ENCODE data around the gene TMEM229B. TPM values are rescaled to one million over a fixed set of nuclear protein-coding genes. Genes with fewer than 3 reads are reported as not detected.
A peak's percentile ranks its signal among the peaks of the same experiment; 100 is the strongest.

Gene TMEM229B
- total RNA-seq, 2 experiments from 2014 or later: 20.0 to 20.9 TPM

DNA sequence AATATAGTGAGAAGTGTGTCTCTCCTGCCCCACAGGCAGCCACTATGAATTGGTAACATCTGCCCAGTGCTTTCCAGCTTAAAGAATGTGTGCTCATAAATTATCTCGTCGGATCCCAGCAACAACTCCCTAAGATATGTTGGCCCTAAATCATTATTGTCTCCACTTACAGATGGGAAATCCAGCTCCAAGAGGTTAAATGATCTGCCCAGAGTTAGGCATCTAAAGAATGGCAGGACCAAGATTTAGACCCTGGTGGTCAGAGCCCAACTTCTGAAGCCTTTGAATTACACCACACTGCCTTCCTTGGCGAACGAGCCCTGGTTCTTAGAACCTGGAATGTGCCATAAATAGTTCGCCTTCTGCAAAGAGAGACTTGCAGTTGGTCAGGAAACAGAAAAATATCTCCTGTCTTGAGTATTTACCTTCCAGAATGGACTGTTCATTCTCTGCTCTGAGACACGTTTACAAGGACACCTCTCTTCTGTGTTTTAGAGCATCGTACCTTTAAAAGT lies 56.4 kb downstream of the TMEM229B start:
- no peak overlapping the region for H3K27ac Mint-ChIP-seq
- H3K4me1 Mint-ChIP-seq: peaks cover 1% of the 10 kb centered on the region
- no peak overlapping the region for H3K4me3 Mint-ChIP-seq
- POLR2A ChIA-PET: no interaction called here
- peaks cover 15% of the 10 kb centered on the region for H3K27me3 Mint-ChIP-seq
- no peak for ATAC-seq (ENCODE audit: low read depth)
- H3K36me3 Mint-ChIP-seq: no peaks in the 10 kb centered on the region
- no peaks in the 10 kb centered on the region for H3K9me3 Mint-ChIP-seq
- no peak for DNase-seq

DNA sequence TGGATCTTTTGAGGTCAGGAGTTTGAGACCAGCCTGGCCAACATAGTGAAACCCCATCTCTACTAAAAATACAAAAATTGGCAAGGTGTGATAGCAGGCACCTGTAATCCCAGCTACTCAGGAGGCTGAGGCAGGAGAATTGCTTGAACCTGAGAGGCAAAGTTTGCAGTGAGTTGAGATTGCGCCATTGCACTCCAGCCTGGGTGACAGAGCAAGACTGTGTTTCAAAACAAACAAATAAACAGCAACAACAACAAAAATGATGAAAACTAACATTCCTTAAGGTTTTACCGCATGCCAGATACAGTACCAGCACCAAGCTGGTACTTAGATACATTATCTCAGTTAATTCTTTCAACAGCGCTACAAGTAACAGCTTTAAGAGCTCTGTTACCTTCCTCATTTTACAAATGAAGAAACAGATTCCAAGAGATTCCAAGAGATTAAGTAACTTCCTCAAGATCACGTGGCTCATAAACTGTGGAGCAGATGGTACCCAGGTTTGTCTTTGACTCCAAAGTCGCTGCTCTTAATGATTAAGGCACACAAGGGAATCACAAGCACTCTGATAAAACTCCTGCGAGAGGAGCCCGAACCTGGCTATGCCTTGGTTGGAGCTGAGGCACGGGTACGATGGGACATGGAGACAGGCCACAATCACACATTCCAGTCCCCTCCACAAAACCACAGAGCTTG lies 58.9 kb downstream of the TMEM229B start:
- Mint-ChIP-seq H3K4me1 (peaks cover 5% of the 10 kb centered on the region), H3K9me3 (no peaks in the 10 kb centered on the region), H3K27me3 (peaks cover 28% of the 10 kb centered on the region), H3K36me3 (no peaks in the 10 kb centered on the region), H3K27ac (no peak overlapping the region), H3K4me3 (no peak overlapping the region)
- POLR2A ChIA-PET: no interaction called here
- DNase-seq (no peak), ATAC-seq (ENCODE audit: low read depth) (no peak)

DNA sequence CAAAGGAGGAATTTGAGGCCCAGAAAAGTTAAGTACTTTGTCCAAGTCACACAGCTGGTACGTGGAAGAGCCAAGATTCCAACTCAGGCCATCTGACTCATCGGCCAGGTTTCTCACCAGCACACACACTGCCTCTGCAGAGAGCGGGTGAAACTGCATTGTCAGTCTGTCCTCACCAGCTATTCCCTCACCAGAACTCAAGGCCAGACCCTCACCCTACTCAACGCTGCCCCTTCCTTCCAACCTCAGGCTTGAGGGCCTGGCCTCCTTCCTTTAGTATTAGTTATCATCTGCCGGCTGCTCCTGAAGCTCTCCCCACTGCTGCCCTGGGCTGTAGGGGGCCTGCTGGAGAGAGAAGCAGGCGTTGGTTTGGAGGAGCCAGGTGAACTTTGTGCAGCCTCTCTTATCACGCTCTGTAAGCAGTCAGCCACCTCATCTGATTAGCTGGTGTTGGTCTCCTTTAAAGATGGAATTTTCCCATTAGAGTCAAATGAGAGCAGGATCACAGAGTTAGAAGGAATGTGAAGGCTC lies 60.0 kb downstream of the TMEM229B start:
- POLR2A ChIA-PET: interaction anchor here (0.7 to 1.6 kb wide), 2 partner anchors 87 to 171 kb away, joined by 3 to 5 read pairs; partner anchors contain the start of gene PIGH
- no peaks in the 10 kb centered on the region for H3K9me3 Mint-ChIP-seq

DNA sequence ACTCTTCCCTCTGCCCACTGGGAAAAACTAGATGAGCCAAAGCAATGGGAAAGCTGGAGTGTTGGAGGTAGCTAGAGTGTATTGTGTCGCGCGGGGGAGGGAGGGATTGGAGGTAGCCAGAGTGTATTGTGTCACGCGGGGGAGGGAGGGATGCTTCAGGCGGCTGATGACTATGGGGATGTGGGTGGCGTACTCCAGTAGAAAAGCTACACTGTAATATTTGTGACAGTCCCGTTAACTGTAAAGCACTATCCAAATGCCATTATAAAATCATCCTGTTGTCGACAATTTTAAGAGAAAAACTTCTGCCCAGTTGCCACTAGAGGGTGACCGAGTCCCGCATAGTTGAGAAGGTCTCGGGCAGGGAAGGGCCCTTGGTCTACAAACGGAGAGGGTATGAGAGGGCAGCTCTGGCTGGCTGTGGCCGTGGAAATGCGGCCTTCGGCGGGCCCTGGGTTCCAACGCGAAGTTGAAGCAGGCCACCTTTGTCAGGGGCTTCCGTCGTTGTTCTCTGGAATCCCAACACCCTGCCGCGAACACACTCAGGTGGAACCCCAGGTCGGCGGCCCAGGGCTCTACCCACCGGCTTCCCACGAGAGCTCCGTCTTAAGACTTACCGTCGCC lies 61.4 kb downstream of the TMEM229B start:
- POLR2A ChIA-PET: interaction anchor here (0.6 to 1.6 kb wide), 4 partner anchors 19 to 173 kb away, joined by 3 to 7 read pairs (median 4); partner anchors contain the start of genes PIGH and TMEM229B
- H3K4me1 Mint-ChIP-seq: peaks cover 11% of the 10 kb centered on the region
- H3K36me3 Mint-ChIP-seq: no peaks in the 10 kb centered on the region
- ATAC-seq (ENCODE audit: low read depth): peak; percentile 82
- peaks cover 29% of the 10 kb centered on the region for H3K27me3 Mint-ChIP-seq
- H3K4me3 Mint-ChIP-seq: no peak overlapping the region
- no peaks in the 10 kb centered on the region for H3K9me3 Mint-ChIP-seq
- no peak overlapping the region for H3K27ac Mint-ChIP-seq
- peak; percentile 75 for DNase-seq

More for the DNA sequence above, 60.0 kb downstream of the TMEM229B start:
- ATAC-seq (ENCODE audit: low read depth) (no peak), DNase-seq (no peak)
- Mint-ChIP-seq H3K27me3 (peaks cover 29% of the 10 kb centered on the region), H3K4me3 (no peak overlapping the region), H3K4me1 (peaks cover 7% of the 10 kb centered on the region), H3K36me3 (no peaks in the 10 kb centered on the region), H3K27ac (no peak overlapping the region)

DNA sequence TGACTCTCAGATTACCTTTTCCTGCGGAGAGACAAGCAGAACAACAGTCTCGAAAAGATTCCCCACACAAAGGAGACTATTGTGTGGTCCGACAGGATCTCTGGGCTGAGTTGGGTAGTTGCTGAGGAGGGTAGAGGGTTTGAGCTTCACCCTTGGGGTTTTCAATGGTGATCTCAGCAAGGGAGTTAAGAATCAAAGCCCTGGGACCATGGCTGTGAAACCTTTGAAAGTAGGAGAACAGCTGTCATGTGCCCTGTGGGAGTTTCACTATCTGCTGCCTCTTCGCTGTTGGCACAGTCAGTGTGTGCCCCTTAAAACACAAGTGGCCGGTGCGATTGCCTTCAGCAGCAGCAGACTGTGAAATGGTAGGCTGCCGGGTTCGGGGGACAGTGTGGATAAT lies 62.4 kb downstream of the TMEM229B start:
- POLR2A ChIA-PET: interaction anchor here (0.6 to 0.9 kb wide), 3 partner anchors 19 to 62 kb away, joined by 3 to 7 read pairs (median 3); partner anchors contain the start of gene TMEM229B
- Mint-ChIP-seq H3K9me3 (no peaks in the 10 kb centered on the region), H3K4me1 (peaks cover 11% of the 10 kb centered on the region), H3K27ac (no peak overlapping the region), H3K36me3 (no peaks in the 10 kb centered on the region), H3K27me3 (peaks cover 29% of the 10 kb centered on the region), H3K4me3 (no peak overlapping the region)
- DNase-seq (no peak), ATAC-seq (ENCODE audit: low read depth) (no peak)

DNA sequence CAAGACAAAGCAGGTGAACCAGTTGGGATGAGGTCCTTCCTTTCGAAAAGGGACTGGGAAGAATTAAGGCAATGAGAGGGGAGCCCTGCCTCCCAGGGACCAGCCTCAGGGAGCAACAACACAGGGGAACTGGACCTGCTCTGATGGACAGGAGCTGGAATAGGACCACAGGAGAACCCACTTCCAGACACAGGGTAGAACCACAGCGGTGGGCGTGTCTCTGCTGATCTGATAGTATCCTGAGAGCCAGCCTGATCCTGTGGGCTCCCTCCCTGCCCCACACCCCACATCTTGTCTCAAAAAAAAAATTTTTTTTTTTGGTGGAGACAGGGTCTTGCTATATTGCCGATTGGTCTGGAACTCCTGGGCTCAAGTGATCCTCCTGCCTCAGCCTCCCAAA lies 62.9 kb downstream of the TMEM229B start:
- Mint-ChIP-seq H3K9me3 (no peaks in the 10 kb centered on the region), H3K4me1 (peaks cover 11% of the 10 kb centered on the region), H3K27ac (no peak overlapping the region), H3K27me3 (peaks cover 33% of the 10 kb centered on the region), H3K4me3 (no peak overlapping the region), H3K36me3 (no peaks in the 10 kb centered on the region)
- DNase-seq (no peak), ATAC-seq (ENCODE audit: low read depth) (no peak)
- POLR2A ChIA-PET: interaction anchor here (0.6 kb wide), 1 partner anchor 43 kb away, joined by 3 read pairs; no protein-coding TSS in a partner anchor

DNA sequence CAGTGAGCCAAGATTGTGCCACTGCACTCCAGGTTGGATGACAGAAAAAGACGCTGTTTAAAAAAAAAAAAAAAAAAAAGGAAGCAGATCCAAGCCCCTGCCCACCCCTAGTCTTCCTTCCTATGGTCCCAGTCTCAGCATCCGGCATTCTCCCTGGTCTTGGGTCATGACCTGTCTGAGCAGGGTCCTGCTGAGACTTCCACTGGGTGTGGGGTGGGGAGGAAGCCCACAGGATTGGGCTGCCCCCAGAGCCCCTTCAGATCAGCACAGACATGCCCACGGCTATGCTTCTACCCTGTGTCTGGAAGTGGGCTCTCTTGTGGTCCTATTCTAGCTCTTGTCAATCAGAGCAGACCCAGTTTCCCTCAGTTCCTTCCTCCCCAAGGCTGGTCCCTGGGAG lies 64.0 kb downstream of the TMEM229B start:
- ATAC-seq (ENCODE audit: low read depth) (no peak), DNase-seq (no peak)
- Mint-ChIP-seq H3K4me3 (no peak overlapping the region), H3K27ac (no peak overlapping the region), H3K4me1 (peaks cover 11% of the 10 kb centered on the region), H3K9me3 (no peaks in the 10 kb centered on the region), H3K27me3 (peaks cover 34% of the 10 kb centered on the region), H3K36me3 (no peaks in the 10 kb centered on the region)
- POLR2A ChIA-PET: no interaction called here

DNA sequence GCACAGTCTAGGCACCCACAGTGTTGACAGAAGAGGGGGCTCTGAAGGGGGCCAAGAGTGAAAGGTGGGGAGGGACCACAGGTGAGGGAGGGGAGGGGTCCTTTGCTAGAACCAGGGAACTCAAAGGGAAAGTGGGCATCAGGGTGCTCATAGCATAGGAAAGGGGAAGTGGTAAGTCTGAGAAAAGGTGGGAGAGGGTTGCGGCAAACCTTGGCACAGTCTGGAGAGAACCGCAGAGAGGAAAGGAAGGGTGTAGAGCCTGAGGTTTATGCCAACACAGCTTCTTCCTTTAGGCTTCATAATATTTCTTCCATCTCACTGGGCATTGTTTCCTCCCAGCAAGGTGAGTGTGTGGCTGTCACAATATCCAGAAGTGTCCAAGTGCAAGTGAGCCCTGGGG lies 65.1 kb downstream of the TMEM229B start:
- H3K4me1 Mint-ChIP-seq: peaks cover 11% of the 10 kb centered on the region
- no peak for DNase-seq

DNA sequence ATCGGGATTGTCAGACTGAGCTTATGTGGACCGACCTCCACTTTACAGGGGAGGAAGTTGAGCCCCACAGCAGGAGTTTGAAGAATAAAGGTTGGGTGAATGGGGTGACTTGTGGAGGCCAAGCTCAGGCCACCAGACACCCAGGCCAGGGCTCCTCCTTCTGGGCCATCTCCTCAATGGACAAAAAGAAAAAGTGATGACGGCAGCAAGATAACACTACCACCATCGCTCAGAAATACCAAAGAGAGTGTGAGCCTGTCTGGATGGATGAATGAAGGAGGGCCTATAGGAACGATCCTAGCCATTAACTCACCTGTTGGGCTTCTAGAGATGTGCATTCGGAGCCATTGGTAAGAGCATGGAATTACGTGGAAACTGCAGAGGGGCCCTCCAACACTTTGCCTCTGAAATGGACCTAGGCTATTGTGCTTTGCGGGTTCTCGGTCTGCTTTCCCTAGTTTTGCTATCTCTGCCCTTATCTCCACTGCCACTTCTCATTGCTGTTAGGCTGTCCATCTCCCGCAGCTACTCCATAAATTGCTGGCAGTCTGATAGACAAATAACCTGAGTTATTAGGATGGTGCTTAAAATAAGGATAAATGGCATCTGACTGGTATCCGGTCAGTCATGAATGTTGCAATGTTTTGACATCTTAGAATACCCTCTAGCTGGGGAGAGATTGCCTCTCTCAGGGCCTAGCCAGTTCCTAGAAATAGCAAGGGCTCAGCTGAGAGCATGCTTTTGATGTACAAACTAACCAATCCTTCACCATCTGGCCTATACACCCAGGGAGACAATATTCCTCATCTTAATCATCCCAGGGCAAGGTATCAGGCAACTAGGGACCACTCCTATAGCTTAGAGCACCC lies 66.9 kb downstream of the TMEM229B start:
- Mint-ChIP-seq H3K9me3 (no peaks in the 10 kb centered on the region), H3K4me3 (no peak overlapping the region), H3K36me3 (no peaks in the 10 kb centered on the region), H3K27me3 (peaks cover 35% of the 10 kb centered on the region), H3K27ac (no peak overlapping the region), H3K4me1 (peaks cover 6% of the 10 kb centered on the region)
- POLR2A ChIA-PET: no interaction called here
- ATAC-seq (ENCODE audit: low read depth) (no peak), DNase-seq (no peak)

More for the DNA sequence above, 65.1 kb downstream of the TMEM229B start:
- no peak for ATAC-seq (ENCODE audit: low read depth)
- H3K36me3 Mint-ChIP-seq: no peaks in the 10 kb centered on the region
- POLR2A ChIA-PET: no interaction called here
- peaks cover 34% of the 10 kb centered on the region for H3K27me3 Mint-ChIP-seq
- H3K27ac Mint-ChIP-seq: no peak overlapping the region
- no peaks in the 10 kb centered on the region for H3K9me3 Mint-ChIP-seq
- H3K4me3 Mint-ChIP-seq: no peak overlapping the region

Small RNA genes within 50 kb of the gene (microRNA-seq; reads per million reads assigned to microRNA genes)
- gene MIR5694: not detected

Other genes starting within 250 kb of the TMEM229B start
- gene PALS1, start 247.3 kb downstream of the TMEM229B start, total RNA-seq: 10 to 100 TPM in 1 of 2 experiments, 1 to 10 TPM in 1; 9.5 to 10.2 TPM
- 10 to 100 TPM; 38.7 to 41.9 TPM for gene ATP6V1D, start 128.9 kb downstream of the TMEM229B start, total RNA-seq
- 100 to 1,000 TPM in 1 of 2 experiments, 10 to 100 TPM in 1; 93.2 to 103 TPM for gene EIF2S1, start 128.4 kb downstream of the TMEM229B start, total RNA-seq
- gene PLEK2, start 76.6 kb downstream of the TMEM229B start, total RNA-seq: under 1 TPM; 0.85 to 0.97 TPM
- gene PLEKHH1, start 44.6 kb upstream of the TMEM229B start, total RNA-seq: 1 to 10 TPM in 1 of 2 experiments, under 1 TPM in 1; 0.68 to 1.0 TPM
- 10 to 100 TPM; 22.9 to 24.9 TPM for gene PIGH, start 111.5 kb upstream of the TMEM229B start, total RNA-seq
- gene ARG2, start 131.2 kb upstream of the TMEM229B start, total RNA-seq: 1 to 10 TPM; 1.3 to 2.6 TPM
- gene VTI1B, start 185.9 kb upstream of the TMEM229B start, total RNA-seq: 10 to 100 TPM; 69.9 to 74.6 TPM
- 10 to 100 TPM; 54.9 to 55.5 TPM for gene RDH11, start 207.0 kb upstream of the TMEM229B start, total RNA-seq
- gene RDH12, start 213.2 kb upstream of the TMEM229B start, total RNA-seq: not detected